ENCODE results near the gene INTS4. TPM values are rescaled to one million over a fixed set of nuclear protein-coding genes. Genes with fewer than 3 reads are reported as not detected.

The INTS4 gene
- total and polyA plus RNA-seq, 2 donors (not counting 1 experiment from before 2014, with no cell fraction given): 46.1 to 78.9 TPM

DNA sequence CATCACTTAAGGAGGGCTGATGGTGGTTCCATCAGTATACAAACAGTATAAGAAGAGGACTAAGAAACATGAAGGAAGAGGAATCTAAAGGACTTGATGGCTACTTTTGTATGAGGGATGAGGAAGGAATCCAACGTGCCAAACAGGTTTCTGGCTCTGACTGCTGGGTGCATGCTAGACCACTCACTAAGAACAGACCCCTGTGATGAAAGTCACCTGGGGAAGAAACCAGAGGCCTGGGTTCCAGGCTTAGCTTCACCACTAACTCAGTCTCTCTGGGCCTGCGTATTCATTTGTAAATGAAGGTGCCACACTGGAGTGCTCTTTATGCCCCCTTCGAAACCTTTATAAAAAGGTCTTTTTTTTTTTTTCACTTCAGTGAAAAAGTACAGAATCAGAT lies 118.4 kb downstream of the INTS4 start:
- Histone ChIP-seq H3K27ac (ENCODE audit: low read length in 2 of 2) (no peak overlapping the region), H3K4me1 (ENCODE audit: control insufficient read depth in 2 of 2, insufficient read depth in 2 of 2, low read length in 2 of 2) (peaks cover 10 to 11% of the 10 kb centered on the region in 2 donors), H3K27me3 (replicated peaks in 1 of 4; ENCODE audit: control extremely low read depth in 1 of 4, control insufficient read depth in 3 of 4, insufficient read depth in 4 of 4, low read length in 3 of 4) (no peaks in the 10 kb centered on the region), H2AFZ (ENCODE audit: insufficient read depth, low read depth, low read length, poor library complexity, severe bottlenecking) (no peak overlapping the region), H3K9me3 (ENCODE audit: control extremely low read depth in 1 of 3, control insufficient read depth in 2 of 3, insufficient read depth in 1 of 3, low read length in 2 of 3) (no peaks in the 10 kb centered on the region), H3K36me3 (replicated peaks in 1 of 2; ENCODE audit: control extremely low read depth in 1 of 2, control insufficient read depth in 1 of 2, extremely low read depth in 1 of 2, insufficient read depth in 2 of 2, low read length in 1 of 2) (peaks cover 0 to 41% of the 10 kb centered on the region in 2 experiments), H3K4me2 (replicated peaks; ENCODE audit: low read depth, low read length, poor library complexity, severe bottlenecking) (no peak overlapping the region), H3K4me3 (ENCODE audit: control extremely low read depth in 1 of 5, extremely low read depth in 1 of 5, insufficient read depth in 1 of 5, low read depth in 2 of 5, low read length in 4 of 5) (no peak overlapping the region), H4K20me1 (ENCODE audit: control insufficient read depth, insufficient read depth, low read length, poor library complexity, severe bottlenecking) (no peaks in the 10 kb centered on the region), H3K9ac (ENCODE audit: low read length) (no peak overlapping the region), H3K79me2 (ENCODE audit: control insufficient read depth, insufficient read depth, low read length) (no peaks in the 10 kb centered on the region)
- DNase-seq: no peak
- TF ChIP-seq EZH2 (IDR thresholded peaks at IDR 0.05; ENCODE audit: borderline replicate concordance, insufficient read depth, low read depth, low read length, poor library complexity, severe bottlenecking): no peak
- TF ChIP-seq, protein P1, sequence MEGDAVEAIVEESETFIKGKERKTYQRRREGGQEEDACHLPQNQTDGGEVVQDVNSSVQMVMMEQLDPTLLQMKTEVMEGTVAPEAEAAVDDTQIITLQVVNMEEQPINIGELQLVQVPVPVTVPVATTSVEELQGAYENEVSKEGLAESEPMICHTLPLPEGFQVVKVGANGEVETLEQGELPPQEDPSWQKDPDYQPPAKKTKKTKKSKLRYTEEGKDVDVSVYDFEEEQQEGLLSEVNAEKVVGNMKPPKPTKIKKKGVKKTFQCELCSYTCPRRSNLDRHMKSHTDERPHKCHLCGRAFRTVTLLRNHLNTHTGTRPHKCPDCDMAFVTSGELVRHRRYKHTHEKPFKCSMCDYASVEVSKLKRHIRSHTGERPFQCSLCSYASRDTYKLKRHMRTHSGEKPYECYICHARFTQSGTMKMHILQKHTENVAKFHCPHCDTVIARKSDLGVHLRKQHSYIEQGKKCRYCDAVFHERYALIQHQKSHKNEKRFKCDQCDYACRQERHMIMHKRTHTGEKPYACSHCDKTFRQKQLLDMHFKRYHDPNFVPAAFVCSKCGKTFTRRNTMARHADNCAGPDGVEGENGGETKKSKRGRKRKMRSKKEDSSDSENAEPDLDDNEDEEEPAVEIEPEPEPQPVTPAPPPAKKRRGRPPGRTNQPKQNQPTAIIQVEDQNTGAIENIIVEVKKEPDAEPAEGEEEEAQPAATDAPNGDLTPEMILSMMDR (IDR thresholded peaks at IDR 0.05): no peak
- Mint-ChIP-seq H3K27me3 (no peaks in the 10 kb centered on the region), H3K4me1 (peaks cover 13% of the 10 kb centered on the region), H3K27ac (no peak overlapping the region), H3K9me3 (ENCODE audit: insufficient read depth) (no peaks in the 10 kb centered on the region), H3K4me3 (no peak overlapping the region)
- ChIA-PET CTCF (no interaction called here), POLR2A (no interaction called here)
- intact Hi-C loops (cut with micrococcal nuclease): no loop called here
- ATAC-seq (ENCODE audit: low read depth): no peak
- WGBS (ENCODE audit: insufficient coverage): 100% methylated on average over 1 of the region's 3 CpGs

DNA sequence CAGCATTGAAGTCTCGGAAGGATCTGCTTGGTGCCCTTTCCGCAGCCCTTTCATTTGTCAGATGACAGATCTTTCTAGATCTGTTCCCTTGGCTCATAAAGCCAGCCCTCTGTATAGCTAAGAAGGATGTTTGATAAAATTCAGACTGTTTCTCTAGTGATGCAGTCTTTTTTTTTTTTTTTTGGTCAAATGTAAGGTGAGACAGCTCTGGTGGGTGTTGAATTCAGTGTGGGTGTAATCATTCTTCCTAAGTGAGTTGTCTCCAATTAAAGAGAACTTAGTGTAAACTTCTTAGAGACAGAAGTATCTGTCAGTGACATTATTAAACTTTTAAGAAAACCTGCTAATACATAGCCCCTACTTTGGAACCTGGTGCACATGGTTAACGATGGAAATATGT lies 120.3 kb downstream of the INTS4 start:
- no peaks in the 10 kb centered on the region for H3K9me3 Mint-ChIP-seq (ENCODE audit: insufficient read depth)
- H3K9me3 ChIP-seq (ENCODE audit: control extremely low read depth in 1 of 3, control insufficient read depth in 2 of 3, insufficient read depth in 1 of 3, low read length in 2 of 3): no peaks in the 10 kb centered on the region
- H3K4me2 ChIP-seq (replicated peaks; ENCODE audit: low read depth, low read length, poor library complexity, severe bottlenecking): no peak overlapping the region
- CTCF ChIA-PET: no interaction called here
- H3K4me3 Mint-ChIP-seq: no peak overlapping the region
- no peaks in the 10 kb centered on the region for H3K27me3 Mint-ChIP-seq
- no peak overlapping the region for H3K9ac ChIP-seq (ENCODE audit: low read length)
- H3K27me3 ChIP-seq (replicated peaks in 1 of 4; ENCODE audit: control extremely low read depth in 1 of 4, control insufficient read depth in 3 of 4, insufficient read depth in 4 of 4, low read length in 3 of 4): no peaks in the 10 kb centered on the region
- H3K79me2 ChIP-seq (ENCODE audit: control insufficient read depth, insufficient read depth, low read length): no peaks in the 10 kb centered on the region
- H3K4me1 Mint-ChIP-seq: peaks cover 4% of the 10 kb centered on the region
- peaks cover 2% of the 10 kb centered on the region in 2 donors for H3K4me1 ChIP-seq (ENCODE audit: control insufficient read depth in 2 of 2, insufficient read depth in 2 of 2, low read length in 2 of 2)
- no peak overlapping the region for H2AFZ ChIP-seq (ENCODE audit: insufficient read depth, low read depth, low read length, poor library complexity, severe bottlenecking)
- intact Hi-C loops (cut with micrococcal nuclease): no loop called here
- DNase-seq (no peak), ATAC-seq (ENCODE audit: low read depth) (no peak)
- peaks cover 3 to 41% of the 10 kb centered on the region in 2 experiments for H3K36me3 ChIP-seq (replicated peaks in 1 of 2; ENCODE audit: control extremely low read depth in 1 of 2, control insufficient read depth in 1 of 2, extremely low read depth in 1 of 2, insufficient read depth in 2 of 2, low read length in 1 of 2)
- TF ChIP-seq EZH2 (IDR thresholded peaks at IDR 0.05; ENCODE audit: borderline replicate concordance, insufficient read depth, low read depth, low read length, poor library complexity, severe bottlenecking): no peak
- TF ChIP-seq, protein P1 (IDR thresholded peaks at IDR 0.05): no peak
- no peak overlapping the region for H3K4me3 ChIP-seq (ENCODE audit: control extremely low read depth in 1 of 5, extremely low read depth in 1 of 5, insufficient read depth in 1 of 5, low read depth in 2 of 5, low read length in 4 of 5)
- POLR2A ChIA-PET: no interaction called here
- H4K20me1 ChIP-seq (ENCODE audit: control insufficient read depth, insufficient read depth, low read length, poor library complexity, severe bottlenecking): no peaks in the 10 kb centered on the region
- WGBS (ENCODE audit: insufficient coverage): no CpG with 5 or more reads among the region's 3 CpGs
- H3K27ac Mint-ChIP-seq: no peak overlapping the region
- no peak overlapping the region for H3K27ac ChIP-seq (ENCODE audit: low read length in 2 of 2)

Measured in B cell (primary cell).